SHP77 treated with DMSO at 0.1 percent for 48 hours (cell line): Measurements from ENCODE around the gene GPBAR1.
A peak's percentile ranks its signal among the peaks of the same experiment; 100 is the strongest.
"Not testable (repeated sequence)": the region's sequence is repeated elsewhere in the genome, so short reads cannot be mapped to it uniquely, and the experiment has no call there.

Experiments
- DNase-seq: peaks from one replicate; lab custom pipeline; 2025; lab: John Stamatoyannopoulos, UW

Gene GPBAR1

GRCh38 chr2:218267259-218267658, 6.4 kb downstream of the GPBAR1 start:
- DNase-seq, result no peak

GRCh38 chr2:218269900-218270720, 9.3 kb downstream of the GPBAR1 start, which contains the start of the genes AAMP and PNKD:
Gene AAMP, minus strand, starts transcription at chr2:218270137. Its CDS starts 51 bp downstream, at chr2:218270086.
Gene PNKD, plus strand, starts transcription at chr2:218270519. Its CDS starts 17 bp downstream, at chr2:218270536.
- DNase-seq, result peak; percentile 97

DNA sequence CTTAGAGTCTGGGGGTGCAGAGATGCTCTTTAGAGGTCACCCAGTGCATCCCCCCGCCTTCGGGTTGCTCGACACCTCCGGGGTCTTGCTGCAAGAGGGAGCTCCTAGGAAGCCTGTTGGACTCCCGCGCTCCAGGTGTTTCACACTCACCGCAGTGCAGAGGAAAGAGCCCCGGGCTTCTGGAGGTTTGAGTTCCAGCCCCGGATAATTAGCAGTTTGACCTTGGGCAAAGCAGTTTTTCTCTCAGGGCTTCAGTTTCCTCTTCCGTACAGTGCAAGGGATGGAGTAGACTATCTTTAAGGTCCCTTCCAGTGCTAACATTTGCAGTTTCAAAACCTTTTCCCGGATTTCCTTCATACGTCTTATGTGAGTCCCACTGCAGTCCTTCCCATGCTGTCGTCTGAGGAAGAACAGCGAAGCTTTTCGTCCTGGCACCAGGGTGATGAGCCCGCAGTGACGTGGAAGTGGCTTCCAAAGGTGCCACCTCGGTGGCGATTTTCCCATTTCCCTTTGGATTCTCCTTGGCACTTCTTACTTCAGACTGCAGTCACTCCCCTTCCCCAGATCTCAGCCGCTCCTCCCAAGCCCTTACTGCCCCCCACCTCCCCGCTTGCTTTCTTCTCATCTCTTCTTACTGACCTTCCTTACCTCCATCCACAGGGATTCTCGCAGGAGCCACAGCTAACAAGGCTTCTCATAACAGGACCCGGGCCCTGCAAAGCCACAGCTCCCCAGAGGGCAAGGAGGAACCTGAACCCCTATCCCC, 10.1 kb downstream of the GPBAR1 start:
- DNase-seq, result no peak

DNA sequence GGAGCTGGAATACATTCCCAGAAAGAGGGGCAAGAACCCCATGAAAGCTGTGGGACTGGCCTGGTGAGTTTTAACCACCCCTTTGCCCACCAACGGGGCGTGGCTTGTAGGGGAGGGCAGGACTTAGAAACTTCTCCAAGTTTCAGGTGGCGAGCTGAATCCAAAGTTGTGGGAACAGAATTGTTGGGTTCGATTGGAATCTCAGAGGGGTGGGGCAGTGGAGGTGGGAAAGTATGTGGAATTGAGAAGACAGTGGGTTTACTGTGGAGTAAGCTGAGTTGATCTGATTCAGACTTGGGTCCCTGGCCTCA, 10.6 kb downstream of the GPBAR1 start:
- DNase-seq, result no peak

GRCh38 chr2:218271865-218272530, 11.2 kb downstream of the GPBAR1 start:
- DNase-seq, result no peak

- peak; percentile 28 for DNase-seq
Measured at GRCh38 chr2:218272531-218273212, 11.9 kb downstream of the GPBAR1 start.

GRCh38 chr2:218273214-218273907, 12.5 kb downstream of the GPBAR1 start:
- not testable (repeated sequence) for DNase-seq

DNA sequence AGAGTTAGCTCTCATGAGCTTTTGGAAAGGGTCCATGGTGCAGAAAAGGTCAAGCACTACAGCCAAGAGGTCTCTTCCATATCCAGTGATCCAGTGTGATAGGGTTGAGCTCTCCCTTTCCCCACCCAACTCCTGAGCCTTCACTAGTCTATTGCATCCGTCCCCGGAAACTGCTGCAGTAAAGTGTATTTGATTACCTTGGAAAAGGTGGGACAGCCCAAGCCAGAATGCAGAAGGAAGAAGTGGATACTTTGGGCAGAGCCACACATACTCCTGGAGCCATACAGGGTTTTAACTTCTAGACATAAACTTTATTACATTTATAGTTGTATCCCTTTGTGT, 13.1 kb downstream of the GPBAR1 start:
- DNase-seq, result no peak

- no peak for DNase-seq
Measured at GRCh38 chr2:218274586-218274985, 13.8 kb downstream of the GPBAR1 start.

GRCh38 chr2:218275371-218276072, 14.7 kb downstream of the GPBAR1 start:
- no peak for DNase-seq

GRCh38 chr2:218276986-218277755, 16.4 kb downstream of the GPBAR1 start:
- no peak for DNase-seq

DNA sequence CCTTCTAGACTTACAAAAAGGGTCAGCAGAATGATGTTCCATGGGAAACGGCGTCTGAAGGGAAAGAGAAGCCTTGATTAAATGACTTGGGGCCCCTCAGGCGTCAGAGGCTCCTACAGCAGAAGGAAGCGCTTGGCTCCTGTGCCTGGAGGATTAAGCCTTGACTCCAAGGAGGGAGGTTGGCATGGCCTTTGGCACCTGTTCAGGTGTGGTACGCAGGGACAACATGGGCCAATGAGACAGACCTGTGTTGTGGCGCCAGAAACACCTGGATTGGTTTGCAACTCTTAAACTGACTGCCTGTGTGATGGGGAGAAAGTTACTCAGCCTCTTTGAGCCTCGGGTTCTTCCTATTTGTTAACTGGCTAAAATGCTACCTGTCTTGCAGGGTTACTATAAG, 17.1 kb downstream of the GPBAR1 start:
- DNase-seq, result no peak

- DNase-seq, result no peak
Measured at GRCh38 chr2:218278531-218279360, 17.9 kb downstream of the GPBAR1 start.

- no peak for DNase-seq
Measured at GRCh38 chr2:218280260-218280870, 19.6 kb downstream of the GPBAR1 start.

DNA sequence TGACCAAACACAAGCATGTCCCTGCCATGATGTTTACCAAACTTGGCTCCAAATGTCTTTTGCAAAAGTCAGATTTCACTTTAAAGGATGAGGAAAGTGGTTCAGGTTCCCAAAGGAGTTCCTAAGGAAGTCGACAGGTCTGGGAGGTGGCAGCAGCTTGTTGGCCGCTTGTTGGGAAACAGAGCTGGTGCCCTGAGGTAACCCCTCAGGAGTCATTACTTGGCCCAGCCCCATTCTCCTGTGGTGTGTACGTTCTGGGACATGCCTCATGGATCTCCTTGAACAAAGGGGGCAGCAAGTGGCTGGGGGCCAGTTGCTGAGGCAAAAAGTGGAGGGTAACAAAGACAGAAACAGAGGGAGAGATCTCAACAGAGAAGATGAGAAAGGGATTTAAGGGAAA, 20.6 kb downstream of the GPBAR1 start:
- no peak for DNase-seq

GRCh38 chr2:218282173-218282991, 21.6 kb downstream of the GPBAR1 start:
- DNase-seq, result no peak

DNA sequence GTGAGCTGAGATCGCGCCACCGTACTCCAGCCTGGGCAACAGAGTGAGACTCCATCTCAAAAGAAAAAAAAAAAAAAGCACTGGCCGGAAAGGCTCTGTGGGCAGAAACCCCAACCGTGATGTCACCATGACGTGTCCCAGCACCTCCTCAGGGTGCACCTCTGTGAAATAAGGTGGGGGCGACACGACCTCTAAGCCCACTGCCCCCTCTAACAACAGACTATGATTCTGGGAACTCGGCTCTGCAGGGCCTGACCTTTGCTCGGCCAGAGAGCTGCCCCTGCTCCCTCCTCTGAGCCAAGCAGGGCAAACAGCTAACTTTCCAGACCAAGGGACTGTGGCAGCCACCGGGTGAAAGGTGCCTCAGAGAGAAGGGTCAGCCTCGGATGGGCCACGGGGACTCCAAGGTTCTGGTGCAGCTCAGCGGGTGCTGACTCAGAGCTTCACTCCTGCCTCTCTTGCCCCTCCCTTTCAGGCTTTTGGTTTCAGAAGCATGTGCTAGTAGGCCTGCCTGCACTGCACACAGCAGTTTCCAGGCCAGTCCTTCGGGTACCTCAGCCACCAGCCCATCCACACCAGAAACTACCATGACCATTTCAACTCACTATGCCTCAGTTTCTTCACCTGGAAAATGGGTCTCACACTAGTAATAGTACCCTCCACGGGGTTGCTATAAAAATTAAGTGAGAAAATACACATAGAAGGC, 23.4 kb downstream of the GPBAR1 start:
- no peak for DNase-seq
